OCI-LY7 (cell line): ENCODE data around the gene OSBPL7.

Experiments used
- CTCF ChIP-seq: fragments of 200-600 bp; sonication (generic); conservative IDR thresholded peaks from 2 replicates; pipeline ENCODE4 v1.5.1; 2014; ENCODE audit warnings: mild to moderate bottlenecking, antibody characterized with exemption, low read length, moderate library complexity, mixed read lengths
- EZH2phosphoT487 ChIP-seq: fragments of 200-600 bp; sonication (generic); IDR thresholded peaks from 2 replicates; pipeline ENCODE4 v1.6.1; 2018; ENCODE audit warnings: low read depth, borderline replicate concordance, mild to moderate bottlenecking, mixed run types, antibody characterized with exemption, low read length, moderate library complexity, mixed read lengths

DNA sequence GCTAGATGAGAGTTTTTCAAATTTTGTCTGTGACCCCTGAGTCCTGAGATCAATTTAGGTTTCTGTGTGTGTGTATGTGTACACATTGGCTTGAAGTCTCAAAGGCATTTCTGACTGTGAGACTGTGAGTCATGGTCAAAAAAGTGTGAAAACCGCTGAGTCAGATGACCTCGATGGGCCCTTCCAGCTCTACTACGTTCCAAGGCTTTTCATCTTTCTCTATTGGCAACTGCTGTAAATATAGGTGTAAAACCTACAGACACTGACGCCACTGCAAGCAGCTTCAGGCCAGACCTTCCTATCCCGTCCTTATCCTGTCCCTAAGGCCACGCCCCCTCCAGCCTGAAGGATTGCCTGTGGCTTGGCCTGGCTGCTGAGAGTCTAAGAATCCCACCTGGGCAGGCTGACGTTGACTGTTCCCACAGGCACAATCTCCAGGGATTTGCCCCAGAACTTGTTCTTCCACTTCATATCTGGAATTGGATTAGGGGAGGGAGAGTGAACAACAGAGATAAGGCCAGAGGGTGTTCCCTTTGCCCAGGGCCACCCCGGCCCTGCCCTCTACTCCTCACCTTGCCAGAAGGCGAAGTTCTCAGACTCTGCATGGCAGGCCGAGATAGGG, 11.3 kb downstream of the OSBPL7 start:
- TF ChIP-seq CTCF = no peak
- no peak for TF ChIP-seq EZH2phosphoT487
